SJCRH30 (cell line): ENCODE measurements around the gene SLC16A11. TPM values are rescaled to one million over a fixed set of nuclear protein-coding genes. Genes with fewer than 3 reads are reported as not detected.

Experiments used
- DNase-seq, 2 experiments: peaks; one replicate each; pipeline ENCODE4 v3.0.0-alpha.2; 2015 to 2020
- H3K27ac ChIP-seq: fragments of 250-450 bp; sonication (Bioruptor Pico); 2 replicates; pipeline ENCODE4 v1.5.1; 2020; ENCODE audit warnings: mild to moderate bottlenecking, moderate library complexity
- H3K27me3 ChIP-seq: fragments of 250-450 bp; sonication (Bioruptor Pico); 2 replicates; pipeline ENCODE4 v1.5.1; 2020; ENCODE audit warnings: mild to moderate bottlenecking, moderate library complexity
- H3K36me3 ChIP-seq: fragments of 250-450 bp; sonication (Bioruptor Pico); 2 replicates; pipeline ENCODE4 v1.5.1; 2020; ENCODE audit warnings: mild to moderate bottlenecking, moderate library complexity
- H3K4me1 ChIP-seq: fragments of 250-450 bp; sonication (Bioruptor Pico); 2 replicates; pipeline ENCODE4 v1.5.1; 2020; ENCODE audit warnings: mild to moderate bottlenecking, moderate library complexity
- H3K4me3 ChIP-seq: fragments of 250-450 bp; sonication (Bioruptor Pico); 2 replicates; pipeline ENCODE4 v1.5.1; 2020; ENCODE audit warnings: mild to moderate bottlenecking, moderate library complexity
- H3K9me3 ChIP-seq: fragments of 250-450 bp; sonication (Bioruptor Pico); replicated peaks from 2 replicates; pipeline ENCODE4 v1.5.1; 2020; ENCODE audit warnings: mild to moderate bottlenecking, moderate library complexity
- total RNA-seq: library from RNA; depleted of rRNA; stranded (reverse); fragments of >200 nt; shearing (Covaris generic); gene quantifications from 2 replicates; pipeline ENCODE4 v1.2.3, GENCODE V29; 2014

SLC16A11 gene
- total RNA-seq, 1 experiment from 2014 or later: not detected

DNA sequence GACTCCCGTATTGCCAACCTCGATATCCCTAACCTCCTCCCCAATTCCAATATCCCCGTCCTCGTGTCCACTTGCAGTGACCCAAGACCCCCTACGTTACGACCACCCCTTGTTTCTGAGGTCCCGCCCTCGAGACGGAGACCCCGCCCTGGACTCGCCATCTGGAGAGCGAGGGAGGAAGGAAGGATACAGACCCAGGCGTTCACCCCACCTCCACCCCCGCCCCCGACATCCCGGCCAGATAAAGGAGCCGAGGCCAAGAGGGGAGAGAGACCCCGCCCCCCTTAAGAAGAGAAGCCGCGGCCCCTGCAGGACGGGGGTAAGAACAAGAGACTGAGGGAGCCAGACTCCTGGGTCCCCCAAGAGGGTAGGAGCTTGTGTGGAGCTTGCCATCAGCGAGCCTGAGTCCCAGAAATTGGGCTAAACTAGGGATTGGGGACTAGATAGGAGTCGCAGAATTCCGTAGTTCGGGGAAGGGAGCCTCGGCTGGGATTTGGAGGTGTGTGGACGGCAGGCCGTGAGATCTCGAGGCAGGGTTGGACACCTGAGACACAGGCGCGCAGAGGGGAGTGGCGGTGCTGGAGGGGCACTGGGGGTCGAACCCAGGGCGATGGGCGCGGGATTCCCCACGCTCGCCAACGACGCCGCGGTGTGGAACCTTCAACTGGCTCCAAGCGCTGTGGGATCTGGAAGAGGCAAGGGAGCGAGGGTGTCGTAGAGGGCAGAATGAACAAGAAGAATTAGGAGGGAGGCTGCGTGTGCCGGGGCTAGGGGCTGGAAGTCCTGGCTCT lies 20.9 kb downstream of the SLC16A11 start, which contains the start of gene BCL6B:
BCL6B (plus strand) TSS at position 270 of the 791 bp plus-strand sequence. CDS start 622 bp downstream, outside the sequence.
- H3K4me1 ChIP-seq: no peaks in the 10 kb centered on the region
- no peaks in the 10 kb centered on the region for H3K27me3 ChIP-seq
- H3K9me3 ChIP-seq: no peaks in the 10 kb centered on the region
- DNase-seq: no peak
- H3K4me3 ChIP-seq: peak within 1 kb of the TSS; percentile 48
- no peaks in the 10 kb centered on the region for H3K36me3 ChIP-seq
- peak within 1 kb of the TSS; percentile 29; the same call in 1 of the 2 replicates for H3K27ac ChIP-seq

- Histone ChIP-seq H3K9me3 (no peaks in the 10 kb centered on the region), H3K4me3 (peak overlapping the region; percentile 48), H3K27ac (peak overlapping the region; percentile 29; the same call in 1 of the 2 replicates), H3K36me3 (no peaks in the 10 kb centered on the region), H3K4me1 (no peaks in the 10 kb centered on the region), H3K27me3 (no peaks in the 10 kb centered on the region)
- DNase-seq: peak; percentile 68 to 80
Measured at GRCh38 chr17:7021993-7022778, 21.7 kb downstream of the SLC16A11 start.

DNA sequence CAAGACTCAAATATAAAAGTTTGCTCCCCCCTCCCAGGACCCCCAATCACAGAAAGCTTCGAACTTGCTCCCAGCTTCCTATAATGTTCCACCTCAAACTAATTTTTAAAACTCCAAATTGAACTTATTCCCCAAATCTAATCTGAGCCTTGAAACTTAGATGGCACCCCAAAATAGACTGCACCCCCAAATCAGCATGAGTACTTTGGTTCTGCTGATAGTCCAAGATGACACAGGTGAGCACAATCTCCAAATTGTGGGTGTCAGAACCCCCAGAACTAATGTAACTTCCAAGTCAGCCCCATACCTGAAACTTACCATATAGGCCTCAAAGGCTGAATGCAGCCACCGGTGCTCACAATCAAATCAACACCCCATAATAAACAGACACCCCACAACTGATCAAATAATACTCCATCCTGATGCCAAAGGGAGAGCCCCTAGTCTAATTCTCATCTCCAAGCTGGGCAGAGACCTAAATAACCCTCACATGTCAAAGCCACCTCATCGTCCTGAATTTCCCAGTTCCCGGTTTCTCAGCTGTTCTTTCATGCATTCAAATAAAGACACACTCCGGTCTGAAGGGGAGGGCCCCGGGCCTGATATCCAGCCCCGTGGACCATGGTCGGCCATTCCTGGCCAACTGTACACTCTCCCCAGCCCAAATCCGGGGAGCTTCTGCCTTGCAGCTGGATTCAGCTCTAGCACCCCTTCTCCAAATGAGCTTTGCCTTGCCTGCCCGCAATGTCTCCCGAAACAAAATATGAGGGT lies 22.8 kb downstream of the SLC16A11 start:
- Histone ChIP-seq H3K4me3 (peak overlapping the region; percentile 48), H3K9me3 (no peaks in the 10 kb centered on the region), H3K27me3 (no peaks in the 10 kb centered on the region), H3K27ac (peak overlapping the region; percentile 29; the same call in 1 of the 2 replicates), H3K4me1 (no peaks in the 10 kb centered on the region), H3K36me3 (no peaks in the 10 kb centered on the region)
- DNase-seq: peak; percentile 47 to 61

- Histone ChIP-seq H3K27me3 (no peaks in the 10 kb centered on the region), H3K36me3 (no peaks in the 10 kb centered on the region), H3K9me3 (no peaks in the 10 kb centered on the region), H3K4me3 (peak overlapping the region; percentile 58), H3K27ac (peak overlapping the region; percentile 47), H3K4me1 (no peaks in the 10 kb centered on the region)
- DNase-seq: peak; percentile 30 to 57
Measured at GRCh38 chr17:7019839-7020519, 23.9 kb downstream of the SLC16A11 start.

DNA sequence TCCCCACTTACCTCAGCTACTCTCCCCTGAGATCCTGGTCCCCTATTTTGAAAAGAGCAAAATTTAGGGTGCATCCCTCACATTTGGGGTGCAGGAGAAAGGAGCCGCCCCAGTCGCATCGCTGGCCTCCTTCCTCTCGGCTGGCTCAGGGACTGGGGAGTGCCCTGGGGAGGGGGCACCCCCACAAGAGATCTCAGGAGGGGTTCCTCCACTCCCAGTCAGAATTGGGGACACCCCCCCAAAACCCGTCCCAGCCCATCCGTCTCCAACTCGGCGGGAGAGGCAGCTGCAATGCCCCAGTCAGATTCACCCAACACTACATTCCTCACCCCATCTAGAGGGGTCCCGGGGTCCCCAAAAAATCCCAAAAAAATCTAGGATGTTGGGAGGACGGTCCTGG lies 24.5 kb downstream of the SLC16A11 start:
- Histone ChIP-seq H3K27me3 (no peaks in the 10 kb centered on the region), H3K4me3 (peak overlapping the region; percentile 58), H3K27ac (peak overlapping the region; percentile 47), H3K9me3 (no peaks in the 10 kb centered on the region), H3K4me1 (no peaks in the 10 kb centered on the region), H3K36me3 (no peaks in the 10 kb centered on the region)
- DNase-seq: no peak

DNA sequence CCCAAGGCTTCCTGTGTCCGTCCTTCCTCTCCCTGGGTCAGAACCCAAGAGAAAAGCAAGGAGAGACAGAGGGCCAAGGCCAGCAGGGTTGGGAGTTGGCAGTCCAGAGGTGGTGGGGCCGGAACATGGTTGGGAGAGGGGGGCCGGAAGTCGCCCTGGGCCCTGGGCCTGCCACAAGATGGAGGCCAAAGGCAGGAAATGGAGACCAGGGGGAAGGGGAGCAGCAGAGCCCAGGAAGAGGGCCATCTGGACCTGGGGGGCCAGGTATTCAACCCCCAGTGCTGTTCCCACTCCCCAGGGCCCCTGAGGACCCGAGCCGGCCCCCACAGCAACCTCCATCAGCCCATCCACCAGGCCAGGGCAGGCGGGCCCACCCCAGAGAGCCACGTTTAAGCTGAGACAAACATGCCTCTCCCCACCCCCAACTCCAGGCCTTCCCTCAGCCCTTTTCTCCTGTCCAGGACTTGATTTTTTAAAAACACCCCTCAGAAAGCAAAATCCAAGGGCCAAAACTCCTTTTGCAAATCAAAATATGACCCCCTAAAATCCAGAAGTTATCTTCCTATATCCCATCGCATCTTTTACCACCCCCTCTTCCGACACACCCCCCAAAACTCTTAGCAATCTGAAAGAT lies 25.4 kb downstream of the SLC16A11 start:
- no peaks in the 10 kb centered on the region for H3K27me3 ChIP-seq
- no peaks in the 10 kb centered on the region for H3K4me1 ChIP-seq
- no peak for DNase-seq
- no peaks in the 10 kb centered on the region for H3K9me3 ChIP-seq
- no peak overlapping the region for H3K27ac ChIP-seq
- no peak overlapping the region for H3K4me3 ChIP-seq
- H3K36me3 ChIP-seq: no peaks in the 10 kb centered on the region

- Histone ChIP-seq H3K36me3 (no peaks in the 10 kb centered on the region), H3K4me3 (no peak overlapping the region), H3K4me1 (no peaks in the 10 kb centered on the region), H3K9me3 (no peaks in the 10 kb centered on the region), H3K27me3 (no peaks in the 10 kb centered on the region), H3K27ac (no peak overlapping the region)
- no peak for DNase-seq
Measured at GRCh38 chr17:7017827-7018200, 26.1 kb downstream of the SLC16A11 start.

GRCh38 chr17:7016886-7017826 lies 26.7 kb downstream of the SLC16A11 start:
- no peaks in the 10 kb centered on the region for H3K4me1 ChIP-seq
- DNase-seq: no peak
- H3K36me3 ChIP-seq: no peaks in the 10 kb centered on the region
- no peaks in the 10 kb centered on the region for H3K27me3 ChIP-seq
- no peaks in the 10 kb centered on the region for H3K9me3 ChIP-seq
- H3K27ac ChIP-seq: no peak overlapping the region
- no peak overlapping the region for H3K4me3 ChIP-seq

DNA sequence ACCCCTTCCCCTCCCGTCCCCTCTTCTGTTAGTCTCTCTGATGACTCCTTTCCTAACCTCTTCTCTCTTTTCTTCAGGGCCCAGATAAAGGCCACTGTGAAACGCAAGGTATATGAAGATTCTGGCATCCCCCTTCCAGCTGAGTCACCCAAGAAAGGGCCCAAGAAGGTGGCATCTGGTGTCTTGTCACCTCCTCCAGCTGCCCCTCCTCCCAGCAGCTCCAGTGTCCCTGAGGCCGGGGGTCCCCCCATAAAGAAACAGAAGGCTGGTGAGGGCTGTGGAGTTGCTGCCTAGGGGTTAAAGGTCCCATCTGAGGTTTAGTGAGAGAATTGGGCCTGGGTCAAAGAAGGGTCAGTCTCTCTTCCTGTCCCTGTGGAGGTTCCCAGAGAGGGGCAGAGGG lies 27.5 kb downstream of the SLC16A11 start:
- Histone ChIP-seq H3K27me3 (no peaks in the 10 kb centered on the region), H3K4me3 (no peak overlapping the region), H3K27ac (no peak overlapping the region), H3K36me3 (no peaks in the 10 kb centered on the region), H3K4me1 (no peaks in the 10 kb centered on the region), H3K9me3 (no peaks in the 10 kb centered on the region)
- DNase-seq: no peak

GRCh38 chr17:7014995-7015958 lies 28.6 kb downstream of the SLC16A11 start:
- no peaks in the 10 kb centered on the region for H3K27me3 ChIP-seq
- H3K9me3 ChIP-seq: no peaks in the 10 kb centered on the region
- H3K27ac ChIP-seq: peak overlapping the region; percentile 43
- H3K36me3 ChIP-seq: no peaks in the 10 kb centered on the region
- H3K4me1 ChIP-seq: no peaks in the 10 kb centered on the region
- H3K4me3 ChIP-seq: peak overlapping the region; percentile 73
- peak; percentile 27 to 40 for DNase-seq

GRCh38 chr17:7014261-7014994 lies 29.5 kb downstream of the SLC16A11 start:
- peak overlapping the region; percentile 43; the same call in 1 of the 2 replicates for H3K27ac ChIP-seq
- peak; percentile 92 to 94 for DNase-seq
- H3K4me1 ChIP-seq: no peaks in the 10 kb centered on the region
- no peaks in the 10 kb centered on the region for H3K36me3 ChIP-seq
- H3K27me3 ChIP-seq: no peaks in the 10 kb centered on the region
- no peaks in the 10 kb centered on the region for H3K9me3 ChIP-seq
- H3K4me3 ChIP-seq: peak overlapping the region; percentile 73

GRCh38 chr17:7011942-7012254 lies 32.0 kb downstream of the SLC16A11 start:
- H3K4me1 ChIP-seq: no peaks in the 10 kb centered on the region
- no peak for DNase-seq
- peak overlapping the region; percentile 73 for H3K4me3 ChIP-seq
- no peaks in the 10 kb centered on the region for H3K27me3 ChIP-seq
- H3K36me3 ChIP-seq: no peaks in the 10 kb centered on the region
- H3K27ac ChIP-seq: peak overlapping the region; percentile 98
- no peaks in the 10 kb centered on the region for H3K9me3 ChIP-seq
